WTC11 (cell line): ENCODE data around the gene FRMD8. TPM values are rescaled to one million over a fixed set of nuclear protein-coding genes. Genes with fewer than 3 reads are reported as not detected.

Experiments used
- ATAC-seq: fragments of 200-7000 bp; cut with Tn5 transposase; 2 replicates; pipeline ENCODE4 v1.10.0; 2021; ENCODE audit warnings: mild to moderate bottlenecking, moderate library complexity
- CTCF ChIA-PET: fragments of 300-600 bp; sonication (Branson Sonifier 250); formaldehyde crosslinking; loops from one replicate; lab custom pipeline; 2021; ENCODE audit warnings: antibody characterized with exemption; lab: Charles Lee
- POLR2A ChIA-PET: fragments of 350-600 bp; sonication (Branson Sonifier 250); formaldehyde crosslinking; loops from one replicate; lab custom pipeline; 2021; ENCODE audit warnings: antibody characterized with exemption; lab: Charles Lee
- DNase-seq: peaks from one replicate; pipeline ENCODE4 v3.0.0; 2021; ENCODE audit warnings: low spot score
- H3K27ac Mint-ChIP-seq: 2 replicates; pipeline ENCODE4 v1.8.0; 2021; ENCODE audit warnings: mixed read lengths
- H3K27me3 Mint-ChIP-seq: 2 replicates; pipeline ENCODE4 v1.8.0; 2021; ENCODE audit warnings: low read depth, mild to moderate bottlenecking, moderate library complexity, mixed read lengths
- H3K36me3 Mint-ChIP-seq: 2 replicates; pipeline ENCODE4 v1.8.0; 2021; ENCODE audit warnings: mixed read lengths
- H3K4me1 Mint-ChIP-seq: 2 replicates; pipeline ENCODE4 v1.8.0; 2022; ENCODE audit warnings: mixed read lengths
- H3K4me3 Mint-ChIP-seq: 2 replicates; pipeline ENCODE4 v1.8.0; 2021; ENCODE audit warnings: mild to moderate bottlenecking, moderate library complexity, mixed read lengths
- H3K9me3 Mint-ChIP-seq: 2 replicates; pipeline ENCODE4 v1.8.0; 2021; ENCODE audit warnings: mixed read lengths
- ATF3 ChIP-seq: sonication (generic); formaldehyde crosslinking; conservative IDR thresholded peaks from 2 replicates; pipeline ENCODE4 v1.8.1; 2022; ENCODE audit warnings: mild to moderate bottlenecking, missing genetic modification reagents
- CBFB ChIP-seq: sonication (generic); formaldehyde crosslinking; IDR thresholded peaks from 2 replicates; pipeline ENCODE4 v1.8.1; 2022; ENCODE audit warnings: mild to moderate bottlenecking, low read depth, missing genetic modification reagents
- E2F1 ChIP-seq: sonication (generic); formaldehyde crosslinking; IDR thresholded peaks from 2 replicates; pipeline ENCODE4 v1.8.0; 2022; ENCODE audit warnings: mild to moderate bottlenecking, missing genetic modification reagents
- E2F4 ChIP-seq: sonication (generic); formaldehyde crosslinking; IDR thresholded peaks from 2 replicates; pipeline ENCODE4 v1.8.1; 2022; ENCODE audit warnings: low read depth, mild to moderate bottlenecking, moderate library complexity, missing genetic modification reagents, borderline replicate concordance
- E2F5 ChIP-seq: sonication (generic); formaldehyde crosslinking; IDR thresholded peaks from 2 replicates; pipeline ENCODE4 v1.8.1; 2022; ENCODE audit warnings: mild to moderate bottlenecking, moderate library complexity, missing genetic modification reagents
- GABPB1 ChIP-seq: sonication (generic); formaldehyde crosslinking; IDR thresholded peaks from 2 replicates; pipeline ENCODE4 v1.8.1; 2023; ENCODE audit warnings: mild to moderate bottlenecking, missing genetic modification reagents
- GTF2I ChIP-seq: fragments of 250-450 bp; sonication (Bioruptor Pico); conservative IDR thresholded peaks from 2 replicates; pipeline ENCODE4 v1.4.0; 2021; ENCODE audit warnings: mild to moderate bottlenecking
- HMGXB4 ChIP-seq: sonication (generic); formaldehyde crosslinking; IDR thresholded peaks from 2 replicates; pipeline ENCODE4 v1.8.1; 2023; ENCODE audit warnings: mild to moderate bottlenecking, moderate library complexity, missing genetic modification reagents
- JAZF1 ChIP-seq: fragments of 250-450 bp; sonication (Bioruptor Pico); IDR thresholded peaks from 2 replicates; pipeline ENCODE4 v1.9.0; 2021; ENCODE audit warnings: moderate library complexity, mild to moderate bottlenecking, inconsistent platforms
- MLX ChIP-seq: sonication (generic); formaldehyde crosslinking; IDR thresholded peaks from 2 replicates; pipeline ENCODE4 v1.8.1; 2023; ENCODE audit warnings: mild to moderate bottlenecking, missing genetic modification reagents, moderate library complexity
- MYBL2 ChIP-seq: sonication (generic); formaldehyde crosslinking; IDR thresholded peaks from 2 replicates; pipeline ENCODE4 v1.8.1; 2023; ENCODE audit warnings: mild to moderate bottlenecking, moderate library complexity, missing genetic modification reagents
- NFATC4 ChIP-seq: fragments of 250-450 bp; sonication (Bioruptor Pico); IDR thresholded peaks from 2 replicates; pipeline ENCODE4 v1.9.0; 2021; ENCODE audit warnings: mild to moderate bottlenecking
- NR2C2 ChIP-seq: sonication (generic); formaldehyde crosslinking; IDR thresholded peaks from 2 replicates; pipeline ENCODE4 v1.8.0; 2022; ENCODE audit warnings: mild to moderate bottlenecking, missing genetic modification reagents
- RELA ChIP-seq: sonication (generic); formaldehyde crosslinking; IDR thresholded peaks from 2 replicates; pipeline ENCODE4 v1.8.1; 2022; ENCODE audit warnings: missing genetic modification reagents, mild to moderate bottlenecking, borderline replicate concordance
- SMAD4 ChIP-seq: sonication (generic); formaldehyde crosslinking; IDR thresholded peaks from 2 replicates; pipeline ENCODE4 v1.8.0; 2022; ENCODE audit warnings: mild to moderate bottlenecking, missing genetic modification reagents
- SOX15 ChIP-seq: fragments of 250-450 bp; sonication (Bioruptor Pico); IDR thresholded peaks from 2 replicates; pipeline ENCODE4 v1.9.0; 2021; ENCODE audit warnings: mild to moderate bottlenecking
- TEAD4 ChIP-seq: sonication (generic); formaldehyde crosslinking; IDR thresholded peaks from 2 replicates; pipeline ENCODE4 v1.8.0; 2022; ENCODE audit warnings: mild to moderate bottlenecking, missing genetic modification reagents
- USF1 ChIP-seq: sonication (generic); formaldehyde crosslinking; IDR thresholded peaks from 2 replicates; pipeline ENCODE4 v1.8.0; 2022; ENCODE audit warnings: mild to moderate bottlenecking, missing genetic modification reagents
- ZBTB43 ChIP-seq: sonication (generic); formaldehyde crosslinking; IDR thresholded peaks from 2 replicates; pipeline ENCODE4 v1.8.1; 2023; ENCODE audit warnings: mild to moderate bottlenecking, missing genetic modification reagents
- ZNF219 ChIP-seq: sonication (generic); formaldehyde crosslinking; IDR thresholded peaks from 2 replicates; pipeline ENCODE4 v1.8.0; 2023; ENCODE audit warnings: missing genetic modification reagents, mild to moderate bottlenecking, borderline replicate concordance
- ZNF423 ChIP-seq: fragments of 250-450 bp; sonication (Bioruptor Pico); IDR thresholded peaks from 2 replicates; pipeline ENCODE4 v2.1.2; 2022; ENCODE audit warnings: mild to moderate bottlenecking, moderate library complexity
- ZNF671 ChIP-seq: fragments of 250-450 bp; sonication (Bioruptor Pico); IDR thresholded peaks from 2 replicates; pipeline ENCODE4 v1.8.0; 2021; ENCODE audit warnings: mild to moderate bottlenecking
- total RNA-seq: library from RNA; stranded (reverse); gene quantifications from 3 replicates; pipeline ENCODE4 v1.2.3, GENCODE V29; 2021

FRMD8 gene
- total RNA-seq, 1 experiment from 2014 or later: 23.7 TPM

- no peak for ATAC-seq
- no peaks in the 10 kb centered on the region for H3K36me3 Mint-ChIP-seq
- H3K4me3 Mint-ChIP-seq: no peak overlapping the region
- peaks cover 30% of the 10 kb centered on the region for H3K27me3 Mint-ChIP-seq
- H3K27ac Mint-ChIP-seq: no peak overlapping the region
- POLR2A ChIA-PET: interaction anchor here (0.7 kb wide), 1 partner anchor 122 kb away, joined by 4 read pairs; no protein-coding TSS in a partner anchor
- TF ChIP-seq GABPB1 (peak; percentile 33; the same call in 1 of the 2 replicates), ATF3 (CRISPR knock-in tag) (no peak)
- TF ChIP-seq, all 79 proteins: peak for 1
- no peaks in the 10 kb centered on the region for H3K9me3 Mint-ChIP-seq
- CTCF ChIA-PET: interaction anchor here (0.5 to 3.2 kb wide), 5 partner anchors 58 to 150 kb away, joined by 3 to 14 read pairs (median 3); no protein-coding TSS in a partner anchor
- no peak for DNase-seq
- peaks cover 16% of the 10 kb centered on the region for H3K4me1 Mint-ChIP-seq
Observed at GRCh38 chr11:65357856-65358356, 28.5 kb upstream of the FRMD8 start.

- DNase-seq (no peak), ATAC-seq (no peak)
- H3K4me3 Mint-ChIP-seq: no peak overlapping the region
- no peaks in the 10 kb centered on the region for H3K36me3 Mint-ChIP-seq
- H3K4me1 Mint-ChIP-seq: peaks cover 9% of the 10 kb centered on the region; the same call in 1 of the 2 replicates
- H3K9me3 Mint-ChIP-seq: no peaks in the 10 kb centered on the region
- H3K27me3 Mint-ChIP-seq: peaks cover 9% of the 10 kb centered on the region
- peak overlapping the region; percentile 78; the same call in 1 of the 2 replicates for H3K27ac Mint-ChIP-seq
- ChIA-PET POLR2A (interaction anchor here (0.6 kb wide), 1 partner anchor 334 kb away, joined by 4 read pairs; no protein-coding TSS in a partner anchor), CTCF (interaction anchor here (0.6 to 1.4 kb wide), 6 partner anchors 47 to 210 kb away, joined by 3 to 5 read pairs (median 3); partner anchors contain the start of gene FAM89B)
- TF ChIP-seq ZNF671 (CRISPR knock-in tag) (no peak), ZNF423 (no peak), MYBL2 (no peak), MLX (no peak), E2F1 (CRISPR knock-in tag) (no peak), TEAD4 (CRISPR knock-in tag) (no peak), RELA (no peak), ZNF219 (CRISPR knock-in tag) (no peak), E2F5 (CRISPR knock-in tag) (no peak), USF1 (CRISPR knock-in tag) (no peak), NR2C2 (CRISPR knock-in tag) (no peak), SOX15 (CRISPR knock-in tag) (no peak)
Observed at GRCh38 chr11:65362320-65362931, 24.0 kb upstream of the FRMD8 start.

- Mint-ChIP-seq H3K27me3 (peaks cover 4% of the 10 kb centered on the region; the same call in 1 of the 2 replicates), H3K4me1 (peaks cover 9% of the 10 kb centered on the region; the same call in 1 of the 2 replicates), H3K36me3 (no peaks in the 10 kb centered on the region), H3K9me3 (no peaks in the 10 kb centered on the region), H3K27ac (no peak overlapping the region), H3K4me3 (no peak overlapping the region)
- ChIA-PET CTCF (interaction anchor here (0.6 to 1.0 kb wide), 2 partner anchors 145 to 147 kb away, joined by 3 read pairs; no protein-coding TSS in a partner anchor), POLR2A (no interaction called here)
- ATAC-seq (no peak), DNase-seq (no peak)
- TF ChIP-seq ZBTB43 (CRISPR knock-in tag) (no peak), JAZF1 (CRISPR knock-in tag) (no peak), NFATC4 (CRISPR knock-in tag) (no peak), CBFB (no peak), E2F4 (CRISPR knock-in tag) (no peak), HMGXB4 (CRISPR knock-in tag) (no peak), SMAD4 (CRISPR knock-in tag) (no peak), GTF2I (CRISPR knock-in tag) (no peak)
Observed at GRCh38 chr11:65362966-65363365, 23.5 kb upstream of the FRMD8 start.
